ENCODE measurements around the gene FGF1.

DNA sequence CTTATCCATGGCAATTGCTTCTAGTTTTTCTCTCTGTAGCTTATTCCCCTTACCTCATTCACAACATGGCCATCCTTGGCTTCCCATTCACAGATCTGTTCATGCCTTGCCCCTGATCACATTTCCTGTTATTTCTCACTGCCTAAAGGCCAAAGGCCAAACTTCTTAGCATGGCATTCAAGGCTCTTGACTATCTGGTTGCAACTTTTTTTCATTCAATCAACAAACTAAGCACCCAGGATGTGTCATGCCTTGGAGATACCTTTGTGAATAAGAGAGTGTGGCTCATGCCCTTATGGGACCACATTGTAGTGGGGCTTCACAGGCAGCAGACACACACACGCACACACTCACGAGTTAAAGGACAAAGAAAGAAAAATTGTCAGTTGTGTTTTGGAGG lies 27.6 kb downstream of the FGF1 start:
- TF ChIP-seq, protein P1, sequence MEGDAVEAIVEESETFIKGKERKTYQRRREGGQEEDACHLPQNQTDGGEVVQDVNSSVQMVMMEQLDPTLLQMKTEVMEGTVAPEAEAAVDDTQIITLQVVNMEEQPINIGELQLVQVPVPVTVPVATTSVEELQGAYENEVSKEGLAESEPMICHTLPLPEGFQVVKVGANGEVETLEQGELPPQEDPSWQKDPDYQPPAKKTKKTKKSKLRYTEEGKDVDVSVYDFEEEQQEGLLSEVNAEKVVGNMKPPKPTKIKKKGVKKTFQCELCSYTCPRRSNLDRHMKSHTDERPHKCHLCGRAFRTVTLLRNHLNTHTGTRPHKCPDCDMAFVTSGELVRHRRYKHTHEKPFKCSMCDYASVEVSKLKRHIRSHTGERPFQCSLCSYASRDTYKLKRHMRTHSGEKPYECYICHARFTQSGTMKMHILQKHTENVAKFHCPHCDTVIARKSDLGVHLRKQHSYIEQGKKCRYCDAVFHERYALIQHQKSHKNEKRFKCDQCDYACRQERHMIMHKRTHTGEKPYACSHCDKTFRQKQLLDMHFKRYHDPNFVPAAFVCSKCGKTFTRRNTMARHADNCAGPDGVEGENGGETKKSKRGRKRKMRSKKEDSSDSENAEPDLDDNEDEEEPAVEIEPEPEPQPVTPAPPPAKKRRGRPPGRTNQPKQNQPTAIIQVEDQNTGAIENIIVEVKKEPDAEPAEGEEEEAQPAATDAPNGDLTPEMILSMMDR (IDR thresholded peaks at IDR 0.05): no peak
- no peak for TF ChIP-seq POLR2A (IDR thresholded peaks at IDR 0.05)
